DOHH2 (cell line): ENCODE data around the gene KRI1.

ENCODE experiments used
- H3F3A ChIP-seq: fragments of 200-600 bp; sonication (generic), shearing (Covaris generic); 2 replicates; pipeline ENCODE4 v1.6.0; 2016; ENCODE audit warnings: antibody characterized with exemption, mild to moderate bottlenecking; ENCODE audit not compliant: control insufficient read depth, insufficient read depth
- H3K27ac ChIP-seq: fragments of 200-600 bp; sonication (generic); 2 replicates; pipeline ENCODE4 v1.5.1; 2014; ENCODE audit warnings: low read depth, mild to moderate bottlenecking, low read length, moderate library complexity
- H3K27me3 ChIP-seq: fragments of 200-600 bp; sonication (generic); 2 replicates; pipeline ENCODE4 v1.6.1; 2014; ENCODE audit warnings: mild to moderate bottlenecking, low read length, mixed read lengths; ENCODE audit not compliant: control insufficient read depth
- H3K36me3 ChIP-seq: fragments of 200-600 bp; sonication (generic); 2 replicates; pipeline ENCODE4 v1.6.1; 2014; ENCODE audit warnings: mild to moderate bottlenecking, low read length, moderate library complexity, mixed read lengths; ENCODE audit not compliant: control insufficient read depth
- H3K4me1 ChIP-seq: fragments of 200-600 bp; sonication (generic); 2 replicates; pipeline ENCODE4 v1.6.1; 2014; ENCODE audit warnings: mild to moderate bottlenecking, low read length, mixed read lengths; ENCODE audit not compliant: control insufficient read depth
- H3K4me2 ChIP-seq: fragments of 200-600 bp; sonication (generic); 2 replicates; pipeline ENCODE4 v1.6.0; 2014; ENCODE audit warnings: mild to moderate bottlenecking, low read length, moderate library complexity
- H3K4me3 ChIP-seq: fragments of 200-600 bp; sonication (generic); 2 replicates; pipeline ENCODE4 v1.5.1; 2014; ENCODE audit warnings: mild to moderate bottlenecking, low read length, mixed read lengths
- H3K79me2 ChIP-seq: fragments of 200-600 bp; sonication (generic); 2 replicates; pipeline ENCODE4 v1.6.1; 2014; ENCODE audit warnings: mild to moderate bottlenecking, low read length, mixed read lengths; ENCODE audit not compliant: control insufficient read depth
- H3K9me2 ChIP-seq: fragments of 200-600 bp; sonication (generic); replicated peaks from 2 replicates; pipeline ENCODE4 v1.6.1; 2014; ENCODE audit warnings: mild to moderate bottlenecking, low read length, mixed read lengths; ENCODE audit not compliant: control insufficient read depth
- H3K9me3 ChIP-seq: fragments of 200-600 bp; sonication (generic); 2 replicates; pipeline ENCODE4 v1.6.1; 2014; ENCODE audit warnings: antibody characterized with exemption, low read length, mixed read lengths; ENCODE audit not compliant: control insufficient read depth, insufficient read depth
- H4K20me1 ChIP-seq: fragments of 200-600 bp; sonication (generic); 2 replicates; pipeline ENCODE4 v1.6.0; 2014; ENCODE audit warnings: low read depth, mild to moderate bottlenecking, antibody characterized with exemption, low read length, moderate library complexity; ENCODE audit not compliant: control insufficient read depth, insufficient read depth
- CTCF ChIP-seq: fragments of 200-600 bp; sonication (generic); IDR thresholded peaks from one replicate; pipeline ENCODE4 v1.5.1; 2014; ENCODE audit warnings: antibody characterized with exemption, mild to moderate bottlenecking, low read depth, low read length; ENCODE audit not compliant: poor library complexity, severe bottlenecking
- EZH2phosphoT487 ChIP-seq: fragments of 200-600 bp; sonication (generic); IDR thresholded peaks from 2 replicates; pipeline ENCODE4 v1.6.1; 2017; ENCODE audit warnings: borderline replicate concordance, mild to moderate bottlenecking, antibody characterized with exemption, low read length, moderate library complexity, mixed read lengths

The KRI1 gene

GRCh38 chr19:10602330-10603083 is 36.7 kb upstream of the KRI1 start:
- Histone ChIP-seq H3K4me3 (peak overlapping the region; percentile 93), H3K79me2 (peaks cover 49% of the 10 kb centered on the region), H4K20me1 (no peaks in the 10 kb centered on the region), H3K4me2 (peak overlapping the region; percentile 89), H3K36me3 (peaks cover 12% of the 10 kb centered on the region; the same call in 1 of the 2 replicates), H3K9me2 (no peaks in the 10 kb centered on the region), H3K4me1 (peaks cover 24% of the 10 kb centered on the region), H3K9me3 (no peaks in the 10 kb centered on the region), H3K27me3 (peaks cover 15% of the 10 kb centered on the region), H3F3A (peaks cover 18% of the 10 kb centered on the region), H3K27ac (peak overlapping the region; percentile 94)
- TF ChIP-seq EZH2phosphoT487 (no peak), CTCF (no peak)

- peak overlapping the region; percentile 32; the same call in 1 of the 2 replicates for H3K4me3 ChIP-seq
- TF ChIP-seq CTCF, result no peak
- TF ChIP-seq EZH2phosphoT487, result no peak
- H3K4me2 ChIP-seq, result peak overlapping the region; percentile 51
- peaks cover 25% of the 10 kb centered on the region for H3K4me1 ChIP-seq
- H3K27ac ChIP-seq, result no peak overlapping the region
- no peaks in the 10 kb centered on the region for H3K9me3 ChIP-seq
- H3K79me2 ChIP-seq, result peaks cover 44% of the 10 kb centered on the region
- H3F3A ChIP-seq, result peaks cover 18% of the 10 kb centered on the region
- no peaks in the 10 kb centered on the region for H4K20me1 ChIP-seq
- H3K36me3 ChIP-seq, result peaks cover 12% of the 10 kb centered on the region; the same call in 1 of the 2 replicates
- peaks cover 15% of the 10 kb centered on the region for H3K27me3 ChIP-seq
- H3K9me2 ChIP-seq, result no peaks in the 10 kb centered on the region
Observed at GRCh38 chr19:10601999-10602329, 36.2 kb upstream of the KRI1 start.

- Histone ChIP-seq H3K36me3 (peaks cover 12% of the 10 kb centered on the region; the same call in 1 of the 2 replicates), H3K27ac (no peak overlapping the region), H3K4me2 (no peak overlapping the region), H3K79me2 (peaks cover 28% of the 10 kb centered on the region), H3K27me3 (peaks cover 19% of the 10 kb centered on the region), H4K20me1 (no peaks in the 10 kb centered on the region), H3K4me1 (peaks cover 42% of the 10 kb centered on the region), H3F3A (peaks cover 18% of the 10 kb centered on the region), H3K4me3 (no peak overlapping the region), H3K9me3 (no peaks in the 10 kb centered on the region), H3K9me2 (no peaks in the 10 kb centered on the region)
- TF ChIP-seq CTCF, result no peak
- TF ChIP-seq EZH2phosphoT487, result no peak
Observed at GRCh38 chr19:10600149-10600548, 34.3 kb upstream of the KRI1 start.
